Loucy (cell line): ENCODE measurements around the gene DYRK2.

Source experiments
- CTCF ChIP-seq: fragments of 200-600 bp; sonication (generic); conservative IDR thresholded peaks from 2 replicates; pipeline ENCODE4 v1.5.1; 2014; ENCODE audit warnings: mild to moderate bottlenecking, antibody characterized with exemption, low read length
- EZH2phosphoT487 ChIP-seq: fragments of 200-600 bp; IDR thresholded peaks from 2 replicates; pipeline ENCODE4 v1.6.1; 2018; ENCODE audit warnings: antibody characterized with exemption, mild to moderate bottlenecking, moderate library complexity, borderline replicate concordance

- TF ChIP-seq CTCF (no peak), EZH2phosphoT487 (no peak)
Measured at GRCh38 chr12:67705394-67706370, 57.1 kb downstream of the DYRK2 start.
